Neural progenitor cell (in vitro differentiated cells): ENCODE measurements around the gene UBXN11.

Experiments used
- EZH2 ChIP-seq: fragments of 200-600 bp; sonication (generic); IDR thresholded peaks from 2 replicates; pipeline ENCODE4 v1.6.1; 2017; ENCODE audit warnings: antibody characterized with exemption, mild to moderate bottlenecking, moderate library complexity
- TF ChIP-seq, protein P1 (sequence below): fragments of 200-600 bp; sonication (generic); IDR thresholded peaks from 2 replicates; pipeline ENCODE4 v1.5.1; 2017; ENCODE audit warnings: antibody characterized with exemption, mild to moderate bottlenecking

DNA sequence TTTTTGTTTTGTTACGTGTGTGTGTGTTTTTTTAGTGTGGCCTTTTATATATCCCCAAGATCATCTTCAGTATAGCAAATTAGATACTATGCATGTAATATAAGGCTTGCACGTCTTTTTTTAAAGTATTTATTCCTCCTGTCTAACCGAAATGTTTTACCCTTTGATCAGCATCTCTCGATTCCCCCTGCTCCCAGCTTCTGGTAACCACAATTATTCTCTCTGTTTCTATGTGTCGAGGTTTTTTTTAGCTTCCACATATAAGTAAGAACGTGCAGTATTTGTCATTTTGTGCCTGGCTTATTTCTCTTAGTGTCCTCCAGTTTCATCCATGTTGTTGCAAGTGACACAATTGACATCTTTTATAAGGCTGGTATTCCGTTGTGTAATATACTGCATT lies 53.7 kb downstream of the UBXN11 start:
- TF ChIP-seq, protein P1, sequence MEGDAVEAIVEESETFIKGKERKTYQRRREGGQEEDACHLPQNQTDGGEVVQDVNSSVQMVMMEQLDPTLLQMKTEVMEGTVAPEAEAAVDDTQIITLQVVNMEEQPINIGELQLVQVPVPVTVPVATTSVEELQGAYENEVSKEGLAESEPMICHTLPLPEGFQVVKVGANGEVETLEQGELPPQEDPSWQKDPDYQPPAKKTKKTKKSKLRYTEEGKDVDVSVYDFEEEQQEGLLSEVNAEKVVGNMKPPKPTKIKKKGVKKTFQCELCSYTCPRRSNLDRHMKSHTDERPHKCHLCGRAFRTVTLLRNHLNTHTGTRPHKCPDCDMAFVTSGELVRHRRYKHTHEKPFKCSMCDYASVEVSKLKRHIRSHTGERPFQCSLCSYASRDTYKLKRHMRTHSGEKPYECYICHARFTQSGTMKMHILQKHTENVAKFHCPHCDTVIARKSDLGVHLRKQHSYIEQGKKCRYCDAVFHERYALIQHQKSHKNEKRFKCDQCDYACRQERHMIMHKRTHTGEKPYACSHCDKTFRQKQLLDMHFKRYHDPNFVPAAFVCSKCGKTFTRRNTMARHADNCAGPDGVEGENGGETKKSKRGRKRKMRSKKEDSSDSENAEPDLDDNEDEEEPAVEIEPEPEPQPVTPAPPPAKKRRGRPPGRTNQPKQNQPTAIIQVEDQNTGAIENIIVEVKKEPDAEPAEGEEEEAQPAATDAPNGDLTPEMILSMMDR, result no peak
- TF ChIP-seq EZH2, result no peak
